Stimulated activated naive CD8-positive, alpha-beta T cell treated with anti-CD3 and anti-CD28 coated beads, Interleukin-15, amount 100 ng/mL, for 72 hours (primary cell): ENCODE measurements around the gene DENND11.

Experiments
- ATAC-seq: fragments of 150-1000 bp; cut with Tn5 transposase; 2 replicates; pipeline ENCODE4 v1.10.0; 2021; ENCODE audit warnings: mild to moderate bottlenecking, moderate library complexity
- DNase-seq, 2 donors: peaks; one replicate each; pipeline ENCODE4 v3.0.0; 2021 to 2022
- H3K27ac Mint-ChIP-seq, 2 donors: one replicate each; pipeline ENCODE4 v1.8.0; 2022; ENCODE audit warnings: mild to moderate bottlenecking in 2 of 2, mixed read lengths in 2 of 2, moderate library complexity in 2 of 2
- H3K27me3 Mint-ChIP-seq: one replicate; pipeline ENCODE4 v1.8.0; 2022; ENCODE audit warnings: mixed read lengths
- H3K4me1 Mint-ChIP-seq: one replicate; pipeline ENCODE4 v1.8.0; 2022; ENCODE audit warnings: mild to moderate bottlenecking, mixed read lengths
- H3K4me3 Mint-ChIP-seq, 2 donors: one replicate each; pipeline ENCODE4 v1.8.0; 2022; ENCODE audit warnings: mild to moderate bottlenecking in 2 of 2, mixed read lengths in 2 of 2, moderate library complexity in 1 of 2
- H3K9me3 Mint-ChIP-seq, 2 donors: one replicate each; pipeline ENCODE4 v1.8.0; 2022; ENCODE audit warnings: mixed read lengths in 2 of 2

DENND11 gene

GRCh38 chr7:141675436-141676215 lies 26.3 kb downstream of the DENND11 start:
- peaks cover 50% of the 10 kb centered on the region for H3K4me1 Mint-ChIP-seq
- ATAC-seq (peak; percentile 56), DNase-seq (no peak)
- no peaks in the 10 kb centered on the region for H3K9me3 Mint-ChIP-seq
- H3K4me3 Mint-ChIP-seq, result no peak overlapping the region
- H3K27ac Mint-ChIP-seq, result peak overlapping the region in 1 of 2 donors; percentile 33
- no peaks in the 10 kb centered on the region for H3K27me3 Mint-ChIP-seq

GRCh38 chr7:141674702-141675101 lies 27.3 kb downstream of the DENND11 start:
- ATAC-seq, result no peak
- H3K4me3 Mint-ChIP-seq, result no peak overlapping the region
- DNase-seq, result no peak
- H3K9me3 Mint-ChIP-seq, result no peaks in the 10 kb centered on the region
- H3K27me3 Mint-ChIP-seq, result no peaks in the 10 kb centered on the region
- H3K4me1 Mint-ChIP-seq, result peaks cover 42% of the 10 kb centered on the region
- H3K27ac Mint-ChIP-seq, result no peak overlapping the region

GRCh38 chr7:141674171-141674671 lies 27.7 kb downstream of the DENND11 start:
- DNase-seq, result no peak
- Mint-ChIP-seq H3K27ac (no peak overlapping the region), H3K9me3 (no peaks in the 10 kb centered on the region), H3K4me3 (no peak overlapping the region), H3K27me3 (no peaks in the 10 kb centered on the region), H3K4me1 (peaks cover 39% of the 10 kb centered on the region)
- ATAC-seq, result no peak

- Mint-ChIP-seq H3K27me3 (no peaks in the 10 kb centered on the region), H3K9me3 (no peaks in the 10 kb centered on the region), H3K4me1 (peaks cover 30% of the 10 kb centered on the region), H3K27ac (no peak overlapping the region), H3K4me3 (no peak overlapping the region)
- DNase-seq, result no peak
- no peak for ATAC-seq
Measured at GRCh38 chr7:141673346-141673745, 28.6 kb downstream of the DENND11 start.

GRCh38 chr7:141671705-141672496 lies 30.1 kb downstream of the DENND11 start:
- Mint-ChIP-seq H3K27ac (peak overlapping the region; percentile 41 to 59), H3K4me3 (no peak overlapping the region), H3K9me3 (no peaks in the 10 kb centered on the region), H3K27me3 (no peaks in the 10 kb centered on the region), H3K4me1 (peaks cover 30% of the 10 kb centered on the region)
- ATAC-seq (peak; percentile 44), DNase-seq (no peak)

GRCh38 chr7:141668853-141669252 lies 33.1 kb downstream of the DENND11 start:
- H3K4me1 Mint-ChIP-seq, result peaks cover 14% of the 10 kb centered on the region
- no peak overlapping the region for H3K4me3 Mint-ChIP-seq
- peak overlapping the region in 1 of 2 donors; percentile 69 for H3K27ac Mint-ChIP-seq
- DNase-seq (no peak), ATAC-seq (no peak)
- no peaks in the 10 kb centered on the region for H3K27me3 Mint-ChIP-seq
- H3K9me3 Mint-ChIP-seq, result no peaks in the 10 kb centered on the region

- no peak for ATAC-seq
- H3K4me1 Mint-ChIP-seq, result peaks cover 12% of the 10 kb centered on the region
- no peaks in the 10 kb centered on the region for H3K9me3 Mint-ChIP-seq
- DNase-seq, result no peak
- H3K27ac Mint-ChIP-seq, result peak overlapping the region; percentile 6 to 77
- no peak overlapping the region for H3K4me3 Mint-ChIP-seq
- no peaks in the 10 kb centered on the region for H3K27me3 Mint-ChIP-seq
Measured at GRCh38 chr7:141666071-141666470, 35.9 kb downstream of the DENND11 start.

- peak overlapping the region in 1 of 2 donors; percentile 77 for H3K27ac Mint-ChIP-seq
- H3K9me3 Mint-ChIP-seq, result no peaks in the 10 kb centered on the region
- ATAC-seq (peak; percentile 19), DNase-seq (no peak)
- H3K4me1 Mint-ChIP-seq, result peaks cover 16% of the 10 kb centered on the region
- H3K27me3 Mint-ChIP-seq, result no peaks in the 10 kb centered on the region
- H3K4me3 Mint-ChIP-seq, result no peak overlapping the region
Measured at GRCh38 chr7:141665208-141666035, 36.5 kb downstream of the DENND11 start.

- no peak for ATAC-seq
- no peak overlapping the region for H3K4me3 Mint-ChIP-seq
- peak overlapping the region in 1 of 2 donors; percentile 89 for H3K27ac Mint-ChIP-seq
- peaks cover 25% of the 10 kb centered on the region for H3K4me1 Mint-ChIP-seq
- H3K27me3 Mint-ChIP-seq, result no peaks in the 10 kb centered on the region
- no peak for DNase-seq
- no peaks in the 10 kb centered on the region for H3K9me3 Mint-ChIP-seq
Measured at GRCh38 chr7:141664450-141664849, 37.5 kb downstream of the DENND11 start.

GRCh38 chr7:141663081-141663849 lies 38.7 kb downstream of the DENND11 start:
- H3K9me3 Mint-ChIP-seq, result no peaks in the 10 kb centered on the region
- H3K27me3 Mint-ChIP-seq, result no peaks in the 10 kb centered on the region
- peak overlapping the region; percentile 77 to 89 for H3K27ac Mint-ChIP-seq
- no peak overlapping the region for H3K4me3 Mint-ChIP-seq
- ATAC-seq (peak; percentile 18), DNase-seq (no peak)
- peaks cover 25% of the 10 kb centered on the region for H3K4me1 Mint-ChIP-seq

- Mint-ChIP-seq H3K4me1 (peaks cover 25% of the 10 kb centered on the region), H3K27me3 (no peaks in the 10 kb centered on the region), H3K27ac (peak overlapping the region; percentile 57 to 65), H3K9me3 (no peaks in the 10 kb centered on the region), H3K4me3 (no peak overlapping the region)
- ATAC-seq (no peak), DNase-seq (no peak)
Measured at GRCh38 chr7:141660259-141660658, 41.7 kb downstream of the DENND11 start.

- DNase-seq (no peak), ATAC-seq (no peak)
- H3K27ac Mint-ChIP-seq, result no peak overlapping the region
- no peaks in the 10 kb centered on the region for H3K9me3 Mint-ChIP-seq
- no peak overlapping the region for H3K4me3 Mint-ChIP-seq
- H3K27me3 Mint-ChIP-seq, result no peaks in the 10 kb centered on the region
- peaks cover 28% of the 10 kb centered on the region for H3K4me1 Mint-ChIP-seq
Measured at GRCh38 chr7:141659501-141659900, 42.5 kb downstream of the DENND11 start.

- H3K27me3 Mint-ChIP-seq, result no peaks in the 10 kb centered on the region
- H3K27ac Mint-ChIP-seq, result no peak overlapping the region
- peak; percentile 41 to 68 for DNase-seq
- peaks cover 6% of the 10 kb centered on the region for H3K4me1 Mint-ChIP-seq
- no peaks in the 10 kb centered on the region for H3K9me3 Mint-ChIP-seq
- ATAC-seq, result peak; percentile 94
- H3K4me3 Mint-ChIP-seq, result no peak overlapping the region
Measured at GRCh38 chr7:141654551-141654950, 47.4 kb downstream of the DENND11 start.

GRCh38 chr7:141652691-141653090 lies 49.3 kb downstream of the DENND11 start:
- Mint-ChIP-seq H3K4me1 (peaks cover 6% of the 10 kb centered on the region), H3K27ac (no peak overlapping the region)

More at GRCh38 chr7:141652691-141653090, 49.3 kb downstream of the DENND11 start:
- H3K4me3 Mint-ChIP-seq, result no peak overlapping the region
- no peaks in the 10 kb centered on the region for H3K9me3 Mint-ChIP-seq
- H3K27me3 Mint-ChIP-seq, result no peaks in the 10 kb centered on the region
- ATAC-seq, result no peak
- DNase-seq, result no peak
